GM12872 (cell line): Measurements from ENCODE around the gene ZNF487.

Source experiments
- TF ChIP-seq, protein P1 (sequence below): IDR thresholded peaks from 3 replicates; pipeline ENCODE4 v1.5.1; 2011; ENCODE audit warnings: low read depth, mild to moderate bottlenecking, low read length, moderate library complexity; ENCODE audit not compliant: insufficient read depth

The ZNF487 gene

DNA sequence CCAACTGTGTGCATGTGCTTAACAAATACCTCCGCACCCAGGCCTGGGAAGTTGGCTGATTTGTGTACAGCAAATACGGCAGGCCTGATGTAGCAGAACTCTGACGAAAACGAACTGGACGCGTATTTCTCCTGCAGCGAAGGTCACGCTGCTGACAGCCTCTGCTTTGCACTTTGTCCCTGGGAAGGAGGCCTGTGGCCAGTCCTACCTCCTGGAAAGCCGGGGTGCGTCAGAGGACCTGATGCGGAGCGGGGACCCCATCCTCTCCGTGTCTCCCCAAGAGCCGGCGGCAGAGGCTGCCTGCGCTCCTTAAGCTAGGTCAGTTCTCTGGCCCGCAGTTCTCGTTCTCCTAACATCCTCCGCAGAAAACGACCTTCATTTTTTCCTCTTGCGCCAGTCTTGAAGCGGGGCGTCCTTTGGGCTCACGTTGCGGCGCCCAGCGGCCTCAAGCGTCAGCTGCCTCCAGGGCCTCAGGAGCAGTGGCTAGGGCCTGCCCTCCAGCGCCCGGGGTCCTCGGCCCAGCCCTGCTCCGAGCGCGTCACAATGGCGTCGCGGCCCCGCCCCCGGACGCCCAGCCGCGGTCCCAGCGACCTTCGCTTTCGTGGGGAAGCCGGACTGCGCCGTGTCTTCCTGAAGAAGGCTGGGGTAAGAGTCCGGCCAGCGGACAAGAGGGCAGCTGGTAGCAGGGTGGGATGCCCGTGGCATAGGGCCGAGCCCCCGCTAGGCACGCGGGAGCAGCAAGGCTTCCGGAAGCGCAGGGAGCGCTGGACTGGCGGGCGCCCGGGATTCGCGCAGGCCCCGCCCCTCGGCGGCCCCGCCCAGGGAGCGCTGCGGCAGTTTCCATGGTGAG is at the start of gene ZNF487:
Gene ZNF487 (plus strand): TSS at position 821 of the 850 bp plus-strand sequence. CDS start 38,703 bp downstream, outside the sequence.
- TF ChIP-seq, protein P1, sequence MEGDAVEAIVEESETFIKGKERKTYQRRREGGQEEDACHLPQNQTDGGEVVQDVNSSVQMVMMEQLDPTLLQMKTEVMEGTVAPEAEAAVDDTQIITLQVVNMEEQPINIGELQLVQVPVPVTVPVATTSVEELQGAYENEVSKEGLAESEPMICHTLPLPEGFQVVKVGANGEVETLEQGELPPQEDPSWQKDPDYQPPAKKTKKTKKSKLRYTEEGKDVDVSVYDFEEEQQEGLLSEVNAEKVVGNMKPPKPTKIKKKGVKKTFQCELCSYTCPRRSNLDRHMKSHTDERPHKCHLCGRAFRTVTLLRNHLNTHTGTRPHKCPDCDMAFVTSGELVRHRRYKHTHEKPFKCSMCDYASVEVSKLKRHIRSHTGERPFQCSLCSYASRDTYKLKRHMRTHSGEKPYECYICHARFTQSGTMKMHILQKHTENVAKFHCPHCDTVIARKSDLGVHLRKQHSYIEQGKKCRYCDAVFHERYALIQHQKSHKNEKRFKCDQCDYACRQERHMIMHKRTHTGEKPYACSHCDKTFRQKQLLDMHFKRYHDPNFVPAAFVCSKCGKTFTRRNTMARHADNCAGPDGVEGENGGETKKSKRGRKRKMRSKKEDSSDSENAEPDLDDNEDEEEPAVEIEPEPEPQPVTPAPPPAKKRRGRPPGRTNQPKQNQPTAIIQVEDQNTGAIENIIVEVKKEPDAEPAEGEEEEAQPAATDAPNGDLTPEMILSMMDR: no peak

DNA sequence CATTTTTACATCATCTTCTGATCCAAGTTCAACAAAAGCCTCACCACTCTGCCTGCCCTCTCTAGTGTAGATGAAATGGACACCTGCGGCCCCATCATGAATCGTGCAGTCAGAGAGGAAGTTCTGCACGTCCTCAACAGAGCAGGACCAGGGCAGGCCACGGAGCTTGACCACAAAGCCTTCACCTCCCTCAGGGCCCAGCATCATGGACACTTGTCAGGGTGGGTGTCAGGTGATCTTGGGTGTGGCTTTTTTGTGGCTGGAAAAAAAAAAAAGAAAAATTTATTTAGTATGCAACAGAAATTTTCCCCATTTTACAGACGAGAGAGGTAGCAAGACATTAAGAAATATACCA is 49.3 kb upstream of the ZNF487 start:
- TF ChIP-seq, protein P1: no peak

DNA sequence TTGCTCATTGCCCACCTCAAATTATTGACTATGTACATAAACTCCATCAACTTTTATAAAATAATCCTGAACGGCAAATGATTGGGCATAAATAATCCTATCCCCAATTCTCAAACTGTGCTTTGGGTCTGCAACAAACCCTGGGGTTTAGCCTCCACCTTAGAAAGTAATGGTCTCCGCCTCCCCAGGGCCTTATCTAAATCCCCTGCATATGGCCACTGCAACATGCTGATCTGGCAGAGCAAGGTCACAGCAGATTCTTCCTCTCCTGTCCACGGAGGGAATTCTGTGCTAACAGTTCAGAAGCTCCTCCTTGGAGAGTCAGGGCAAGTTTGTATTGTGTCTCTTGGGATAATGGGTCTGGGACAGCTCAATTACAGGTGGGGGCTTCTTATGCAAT is 47.0 kb upstream of the ZNF487 start:
- TF ChIP-seq, protein P1: no peak

DNA sequence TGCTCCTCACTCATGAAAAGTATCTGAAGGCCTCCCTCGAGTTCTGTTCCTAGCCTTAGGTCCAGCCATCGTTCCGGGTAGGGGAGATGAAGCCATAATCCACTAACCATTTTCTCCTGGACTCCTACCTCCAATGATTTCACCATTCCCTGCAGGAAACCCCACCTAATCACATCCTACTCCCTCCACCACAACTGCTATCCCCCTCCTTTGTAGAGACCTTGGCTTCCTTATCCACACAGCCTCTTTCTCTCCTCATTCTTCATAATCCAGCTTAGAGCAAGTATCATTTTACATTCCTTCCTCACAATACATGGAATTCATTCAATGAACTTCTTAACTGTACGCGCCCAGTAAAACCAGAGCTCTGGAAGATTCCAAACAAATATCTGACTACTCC is 46.6 kb upstream of the ZNF487 start:
- TF ChIP-seq, protein P1: no peak

DNA sequence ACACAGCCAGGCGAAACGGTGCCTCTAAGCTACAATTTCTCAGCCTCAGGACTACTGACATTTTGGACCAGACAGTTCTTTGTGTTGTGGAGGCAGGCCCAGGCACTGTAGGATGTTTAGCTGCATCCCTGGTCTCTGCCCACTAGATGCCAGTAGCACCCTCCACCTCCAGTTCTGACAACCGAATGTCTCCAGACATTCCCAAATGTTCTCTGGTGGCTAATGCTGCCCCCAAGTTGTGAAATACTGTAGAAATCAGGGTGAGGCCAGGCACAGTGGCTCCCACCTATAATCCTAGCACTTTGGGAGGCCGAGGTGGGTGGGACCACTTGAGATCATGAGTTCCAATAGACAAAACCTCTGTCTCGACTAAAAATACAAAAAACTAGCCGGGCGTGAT is 46.2 kb upstream of the ZNF487 start:
- TF ChIP-seq, protein P1: peak; percentile 60; the same call in 2 of the 3 replicates

DNA sequence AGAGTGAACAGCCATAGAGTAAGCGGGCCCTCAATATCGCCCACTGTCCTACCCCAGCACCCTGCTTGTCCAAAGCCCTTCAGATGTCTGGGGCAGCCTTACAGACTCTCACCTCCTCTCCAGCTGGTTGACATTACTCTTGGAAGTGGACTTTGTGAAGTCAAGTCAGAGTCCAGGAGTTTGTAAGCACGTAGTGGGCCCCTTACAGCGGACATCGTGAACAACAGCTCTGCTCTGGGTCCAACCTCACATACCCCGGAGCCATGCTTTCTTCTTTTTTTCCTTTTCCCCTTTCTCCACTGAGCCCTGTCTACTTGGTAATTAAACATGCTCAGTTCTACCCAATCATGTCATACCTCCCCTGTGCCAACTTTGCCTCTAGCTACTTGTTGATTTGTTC is 45.4 kb upstream of the ZNF487 start:
- TF ChIP-seq, protein P1: no peak

DNA sequence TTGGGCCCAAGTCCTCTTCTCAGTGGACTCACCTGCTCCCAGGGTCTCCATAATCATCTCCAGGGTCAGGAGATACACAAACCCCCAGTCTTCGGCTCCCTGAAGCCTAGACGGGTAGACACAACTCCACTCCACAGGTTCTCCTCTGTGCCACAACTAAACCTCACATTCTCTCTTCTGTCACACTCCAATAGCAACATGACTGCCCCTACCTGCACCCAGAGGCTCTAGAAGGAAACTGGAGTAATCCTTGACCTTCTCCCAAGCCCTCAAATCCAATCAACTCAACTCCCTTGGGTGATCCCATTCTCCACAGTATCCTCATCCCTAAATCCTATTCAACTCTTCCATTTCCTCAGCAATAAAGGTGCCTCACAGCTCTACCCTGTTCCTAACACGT is 44.2 kb upstream of the ZNF487 start:
- TF ChIP-seq, protein P1: no peak
